HepG2 (cell line): Measurements from ENCODE around the gene FXYD6. TPM values are rescaled to one million over a fixed set of nuclear protein-coding genes. Genes with fewer than 3 reads are reported as not detected.

ENCODE experiments used
- ETV6 ChIP-seq: sonication (generic); formaldehyde crosslinking; conservative IDR thresholded peaks from 2 replicates; pipeline ENCODE4 v1.4.0; 2020; ENCODE audit warnings: missing genetic modification reagents
- FOXP1 ChIP-seq, 2 experiments: fragments of 450-650 bp in 1 of 2; IDR thresholded peaks; 2 replicates each; pipeline ENCODE4 v1.6.1; 2017 to 2018; ENCODE audit warnings: antibody characterized with exemption in 1 of 2
- MEIS2 ChIP-seq: sonication (generic); formaldehyde crosslinking; IDR thresholded peaks from 2 replicates; pipeline ENCODE4 v1.9.0; 2021; ENCODE audit warnings: mild to moderate bottlenecking, missing genetic modification reagents
- SALL2 ChIP-seq: sonication (generic); formaldehyde crosslinking; IDR thresholded peaks from 2 replicates; pipeline ENCODE4 v1.8.1; 2023; ENCODE audit warnings: mild to moderate bottlenecking, missing genetic modification reagents, inconsistent platforms
- TAF15 ChIP-seq: fragments of 200-400 bp; formaldehyde crosslinking; IDR thresholded peaks from one replicate; pipeline ENCODE4 v1.6.1; 2018; ENCODE audit warnings: mild to moderate bottlenecking, low read depth, low read length; ENCODE audit not compliant: poor library complexity, severe bottlenecking
- ZNF556 ChIP-seq: sonication (generic); formaldehyde crosslinking; IDR thresholded peaks from 2 replicates; pipeline ENCODE4 v1.4.0; 2020; ENCODE audit warnings: mild to moderate bottlenecking, missing genetic modification reagents, borderline replicate concordance
- ZNF792 ChIP-seq: IDR thresholded peaks from 2 replicates; pipeline ENCODE4 v1.6.1; 2016
- polyA plus RNA-seq, 8 experiments: library from polyadenylated mRNA; depleted of rRNA in 3 of 8; stranded (reverse) in 7 of 8; unstranded in 1 of 8; fragments of >200 nt; fragmentation: Illumina TruSeq in 4 of 8; extraction: Trizol in 4 of 8; gene quantifications; 2 replicates each; pipeline versions ENCODE4 v1.2.1 to v1.2.3, GENCODE V29; 2011 to 2016; ENCODE audit warnings: low read depth in 4 of 8, missing spikeins in 1 of 8, mixed read lengths in 1 of 8; ENCODE audit not compliant: insufficient read depth in 1 of 8
- total RNA-seq, 5 experiments: library from RNA; depleted of rRNA; stranded (reverse); fragments of >200 nt; fragmentation: Illumina TruSeq; extraction: Trizol; gene quantifications; 2 replicates each; pipeline ENCODE4 v1.2.3, GENCODE V29; 2016; ENCODE audit warnings: low read depth in 1 of 5
- TF ChIP-seq, protein P1 (sequence below): sonication (generic); formaldehyde crosslinking; IDR thresholded peaks from 2 replicates; pipeline ENCODE4 v1.9.0; 2021; ENCODE audit warnings: missing genetic modification reagents, mild to moderate bottlenecking, borderline replicate concordance
- TF ChIP-seq, protein P2 (sequence below): sonication (generic); formaldehyde crosslinking; IDR thresholded peaks from 2 replicates; pipeline ENCODE4 v1.5.1; 2020; ENCODE audit warnings: missing genetic modification reagents, mild to moderate bottlenecking, borderline replicate concordance
- TF ChIP-seq, protein P3 (sequence below): sonication (generic); formaldehyde crosslinking; IDR thresholded peaks from 2 replicates; pipeline ENCODE4 v1.4.0; 2020; ENCODE audit warnings: mild to moderate bottlenecking, missing genetic modification reagents

Gene FXYD6
- total and polyA plus RNA-seq, 2 of the 13 experiments (the other 11 are each of a cell fraction or from before 2014, with no cell fraction given): not detected

DNA sequence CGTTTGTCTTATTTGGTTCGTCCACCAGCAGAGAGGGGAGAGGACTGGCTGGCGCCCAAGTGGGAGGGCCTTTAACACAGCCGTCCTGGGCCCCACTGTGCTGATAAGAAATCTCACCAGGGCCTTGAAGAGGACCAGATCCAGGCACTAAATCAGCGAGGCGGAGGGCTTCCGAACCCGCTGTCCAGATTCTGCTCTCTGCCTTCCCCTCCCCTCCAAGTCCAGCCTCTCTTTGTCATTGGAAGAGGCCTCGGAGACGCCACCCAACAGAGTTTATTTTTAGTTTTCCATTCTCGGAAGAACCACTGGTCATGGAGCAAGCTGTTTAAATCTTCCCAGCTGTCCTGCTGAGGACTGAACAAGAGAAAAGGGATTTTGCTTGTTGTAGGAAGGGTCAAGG, 9.3 kb upstream of the FXYD6 start (continued):
- TF ChIP-seq MEIS2 (CRISPR knock-in tag) (no peak), TAF15 (no peak), FOXP1 (IDR thresholded peaks at IDR 0.05) (no peak), FOXP1 (CRISPR knock-in tag; IDR thresholded peaks at IDR 0.05) (no peak), ETV6 (CRISPR knock-in tag) (no peak), ZNF556 (CRISPR knock-in tag) (no peak), SALL2 (no peak), ZNF792 (CRISPR knock-in tag) (no peak)
- TF ChIP-seq, protein P1, sequence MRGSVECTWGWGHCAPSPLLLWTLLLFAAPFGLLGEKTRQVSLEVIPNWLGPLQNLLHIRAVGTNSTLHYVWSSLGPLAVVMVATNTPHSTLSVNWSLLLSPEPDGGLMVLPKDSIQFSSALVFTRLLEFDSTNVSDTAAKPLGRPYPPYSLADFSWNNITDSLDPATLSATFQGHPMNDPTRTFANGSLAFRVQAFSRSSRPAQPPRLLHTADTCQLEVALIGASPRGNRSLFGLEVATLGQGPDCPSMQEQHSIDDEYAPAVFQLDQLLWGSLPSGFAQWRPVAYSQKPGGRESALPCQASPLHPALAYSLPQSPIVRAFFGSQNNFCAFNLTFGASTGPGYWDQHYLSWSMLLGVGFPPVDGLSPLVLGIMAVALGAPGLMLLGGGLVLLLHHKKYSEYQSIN (CRISPR knock-in tag): no peak
- TF ChIP-seq, protein P2, sequence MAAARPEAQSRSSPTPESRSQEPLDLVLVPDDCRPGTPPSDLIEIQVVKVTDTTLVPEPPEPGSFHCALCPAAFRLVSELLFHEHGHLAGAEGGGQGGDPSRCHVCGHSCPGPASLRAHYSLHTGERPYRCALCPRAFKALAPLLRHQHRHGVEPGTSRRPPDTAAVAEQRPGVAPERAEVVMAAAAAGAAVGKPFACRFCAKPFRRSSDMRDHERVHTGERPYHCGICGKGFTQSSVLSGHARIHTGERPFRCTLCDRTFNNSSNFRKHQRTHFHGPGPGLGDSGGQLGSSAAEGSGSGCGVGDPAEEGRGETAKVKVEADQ (CRISPR knock-in tag): no peak
- TF ChIP-seq, protein P3, sequence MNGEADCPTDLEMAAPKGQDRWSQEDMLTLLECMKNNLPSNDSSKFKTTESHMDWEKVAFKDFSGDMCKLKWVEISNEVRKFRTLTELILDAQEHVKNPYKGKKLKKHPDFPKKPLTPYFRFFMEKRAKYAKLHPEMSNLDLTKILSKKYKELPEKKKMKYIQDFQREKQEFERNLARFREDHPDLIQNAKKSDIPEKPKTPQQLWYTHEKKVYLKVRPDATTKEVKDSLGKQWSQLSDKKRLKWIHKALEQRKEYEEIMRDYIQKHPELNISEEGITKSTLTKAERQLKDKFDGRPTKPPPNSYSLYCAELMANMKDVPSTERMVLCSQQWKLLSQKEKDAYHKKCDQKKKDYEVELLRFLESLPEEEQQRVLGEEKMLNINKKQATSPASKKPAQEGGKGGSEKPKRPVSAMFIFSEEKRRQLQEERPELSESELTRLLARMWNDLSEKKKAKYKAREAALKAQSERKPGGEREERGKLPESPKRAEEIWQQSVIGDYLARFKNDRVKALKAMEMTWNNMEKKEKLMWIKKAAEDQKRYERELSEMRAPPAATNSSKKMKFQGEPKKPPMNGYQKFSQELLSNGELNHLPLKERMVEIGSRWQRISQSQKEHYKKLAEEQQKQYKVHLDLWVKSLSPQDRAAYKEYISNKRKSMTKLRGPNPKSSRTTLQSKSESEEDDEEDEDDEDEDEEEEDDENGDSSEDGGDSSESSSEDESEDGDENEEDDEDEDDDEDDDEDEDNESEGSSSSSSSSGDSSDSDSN (CRISPR knock-in tag): no peak
